ENCODE measurements around the gene EXT2.

Gene EXT2

DNA sequence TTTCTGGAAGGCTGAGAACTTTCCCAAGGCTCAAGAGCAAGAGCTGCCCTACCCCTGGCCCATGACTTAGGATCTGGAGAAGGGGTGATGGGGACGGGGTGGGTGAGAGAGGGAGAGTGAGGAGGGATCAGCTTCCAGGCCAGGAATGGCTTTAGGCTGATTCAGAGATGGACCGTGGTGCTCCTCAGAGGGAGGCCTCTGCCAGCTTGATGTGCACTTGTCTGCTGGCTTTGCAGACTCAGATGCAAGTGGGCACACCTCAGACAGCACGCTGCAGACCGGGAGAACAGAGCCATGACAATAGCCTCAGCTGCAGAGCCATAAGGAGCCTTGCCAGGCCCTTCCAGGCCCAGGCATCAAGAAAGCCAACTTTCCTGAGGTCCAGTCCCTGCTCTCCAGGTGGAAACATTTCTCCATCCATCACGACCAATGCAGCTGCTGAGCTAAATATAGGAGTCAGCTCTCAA lies 173.2 kb downstream of the EXT2 start:
- Histone ChIP-seq H2BK15ac (ENCODE audit: low read depth, poor library complexity, severe bottlenecking) (no peak overlapping the region), H3K4ac (ENCODE audit: low read depth in 1 of 2, low read length in 2 of 2) (no peak overlapping the region), H3K14ac (ENCODE audit: low read length in 2 of 2) (no peak overlapping the region), H2AFZ (ENCODE audit: low read depth, low read length) (no peak overlapping the region), H3K4me3 (ENCODE audit: insufficient read depth in 1 of 2, low read depth in 1 of 2, low read length in 2 of 2) (no peak overlapping the region), H3K9me3 (ENCODE audit: control insufficient read depth, low read length) (no peaks in the 10 kb centered on the region), H3K18ac (ENCODE audit: low read depth in 1 of 2, low read length in 2 of 2) (no peak overlapping the region), H3K9ac (ENCODE audit: low read length) (no peak overlapping the region), H4K8ac (ENCODE audit: low read length) (no peak overlapping the region), H2BK5ac (ENCODE audit: low read depth, low read length, poor library complexity, severe bottlenecking) (no peak overlapping the region), H2BK120ac (ENCODE audit: low read depth, low read length) (no peak overlapping the region), H3K4me2 (ENCODE audit: low read length, poor library complexity, severe bottlenecking) (no peak overlapping the region), H3K27me3 (ENCODE audit: control insufficient read depth in 1 of 2, insufficient read depth in 1 of 2, low read length in 2 of 2) (peaks cover 0 to 15% of the 10 kb centered on the region in 2 experiments), H3K4me1 (ENCODE audit: control insufficient read depth, insufficient read depth, low read depth, low read length) (peaks cover 7% of the 10 kb centered on the region), H2BK12ac (ENCODE audit: low read length in 2 of 2) (no peak overlapping the region), H3K36me3 (ENCODE audit: control insufficient read depth in 1 of 2, insufficient read depth in 2 of 2, low read depth in 1 of 2, low read length in 2 of 2) (no peaks in the 10 kb centered on the region), H3K79me1 (replicated peaks; ENCODE audit: low read length, poor library complexity, severe bottlenecking) (no peaks in the 10 kb centered on the region), H3K27ac (ENCODE audit: low read length, poor library complexity, severe bottlenecking) (no peak overlapping the region), H4K91ac (ENCODE audit: low read length) (no peak overlapping the region), H2AK5ac (ENCODE audit: low read length, severe bottlenecking) (no peak overlapping the region), H3K23ac (ENCODE audit: low read length in 2 of 2) (no peak overlapping the region)
- DNase-seq: no peak
- 83% methylated on average over 5 of the region's 5 CpGs for WGBS

DNA sequence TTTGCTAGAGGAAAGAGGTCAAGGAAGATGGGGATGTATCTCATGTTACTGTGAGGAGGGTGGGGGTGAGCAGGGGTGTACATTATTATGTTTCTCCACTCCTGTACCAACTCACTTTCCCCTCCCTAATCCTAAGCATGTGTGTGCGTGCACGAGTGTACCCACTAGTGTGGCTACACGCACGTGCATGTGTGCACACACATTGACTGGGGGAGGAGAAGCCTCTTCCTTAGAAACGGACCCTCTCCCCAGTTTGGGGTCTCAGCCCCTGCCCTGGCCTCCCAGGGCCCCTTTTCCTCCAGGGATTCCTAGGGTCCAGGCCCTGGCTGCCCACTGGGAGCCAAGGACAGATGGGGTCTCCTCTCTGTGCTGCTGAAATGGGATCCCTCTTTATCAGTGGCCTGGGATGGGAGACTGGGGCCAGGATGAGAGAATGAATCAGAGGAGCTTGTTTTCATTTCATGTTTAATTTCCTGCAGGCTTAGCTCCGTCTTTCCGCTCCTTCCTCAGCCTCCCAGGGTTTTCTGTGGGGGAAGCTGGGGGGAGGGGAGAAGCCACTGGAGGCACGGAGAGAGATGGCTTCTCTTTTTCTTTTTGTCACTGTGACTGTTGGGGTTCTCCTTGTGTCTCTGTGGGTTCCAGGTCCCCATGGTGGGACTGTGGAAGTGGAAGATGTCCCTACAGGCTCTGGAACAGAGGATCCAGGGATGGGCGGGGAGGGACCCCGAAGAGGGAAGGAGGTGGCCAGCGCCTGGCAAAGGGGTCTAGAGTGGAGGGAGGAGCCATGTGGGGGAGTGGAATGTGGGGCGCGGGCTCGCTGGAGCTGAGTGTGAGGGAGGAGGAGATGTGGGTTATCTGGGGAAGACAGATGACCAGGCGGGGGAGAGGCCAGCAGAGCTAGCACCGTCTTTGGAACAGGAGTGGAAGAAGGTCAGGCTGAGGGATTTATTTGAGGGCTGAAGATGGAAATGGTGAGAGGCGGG lies 174.2 kb downstream of the EXT2 start:
- H2BK5ac ChIP-seq (ENCODE audit: low read depth, low read length, poor library complexity, severe bottlenecking): no peak overlapping the region
- peak overlapping the region in 1 of 2 experiments; percentile 32 for H3K4me3 ChIP-seq (ENCODE audit: insufficient read depth in 1 of 2, low read depth in 1 of 2, low read length in 2 of 2)
- no peak overlapping the region for H3K9ac ChIP-seq (ENCODE audit: low read length)
- H2AFZ ChIP-seq (ENCODE audit: low read depth, low read length): no peak overlapping the region
- H3K14ac ChIP-seq (ENCODE audit: low read length in 2 of 2): no peak overlapping the region
- peaks cover 7% of the 10 kb centered on the region for H3K4me1 ChIP-seq (ENCODE audit: control insufficient read depth, insufficient read depth, low read depth, low read length)
- H2BK120ac ChIP-seq (ENCODE audit: low read depth, low read length): no peak overlapping the region
- H3K79me1 ChIP-seq (replicated peaks; ENCODE audit: low read length, poor library complexity, severe bottlenecking): no peaks in the 10 kb centered on the region
- no peak overlapping the region for H4K8ac ChIP-seq (ENCODE audit: low read length)
- peaks cover 0 to 15% of the 10 kb centered on the region in 2 experiments for H3K27me3 ChIP-seq (ENCODE audit: control insufficient read depth in 1 of 2, insufficient read depth in 1 of 2, low read length in 2 of 2)
- no peak for DNase-seq
- H3K9me3 ChIP-seq (ENCODE audit: control insufficient read depth, low read length): no peaks in the 10 kb centered on the region
- H3K18ac ChIP-seq (ENCODE audit: low read depth in 1 of 2, low read length in 2 of 2): no peak overlapping the region
- H4K91ac ChIP-seq (ENCODE audit: low read length): no peak overlapping the region
- H2BK12ac ChIP-seq (ENCODE audit: low read length in 2 of 2): no peak overlapping the region
- H3K36me3 ChIP-seq (ENCODE audit: control insufficient read depth in 1 of 2, insufficient read depth in 2 of 2, low read depth in 1 of 2, low read length in 2 of 2): no peaks in the 10 kb centered on the region
- no peak overlapping the region for H3K4me2 ChIP-seq (ENCODE audit: low read length, poor library complexity, severe bottlenecking)
- H3K27ac ChIP-seq (ENCODE audit: low read length, poor library complexity, severe bottlenecking): no peak overlapping the region
- H2BK15ac ChIP-seq (ENCODE audit: low read depth, poor library complexity, severe bottlenecking): no peak overlapping the region
- no peak overlapping the region for H3K4ac ChIP-seq (ENCODE audit: low read depth in 1 of 2, low read length in 2 of 2)
- no peak overlapping the region for H3K23ac ChIP-seq (ENCODE audit: low read length in 2 of 2)
- no peak overlapping the region for H2AK5ac ChIP-seq (ENCODE audit: low read length, severe bottlenecking)
- WGBS: 86% methylated on average over 15 of the region's 17 CpGs

DNA sequence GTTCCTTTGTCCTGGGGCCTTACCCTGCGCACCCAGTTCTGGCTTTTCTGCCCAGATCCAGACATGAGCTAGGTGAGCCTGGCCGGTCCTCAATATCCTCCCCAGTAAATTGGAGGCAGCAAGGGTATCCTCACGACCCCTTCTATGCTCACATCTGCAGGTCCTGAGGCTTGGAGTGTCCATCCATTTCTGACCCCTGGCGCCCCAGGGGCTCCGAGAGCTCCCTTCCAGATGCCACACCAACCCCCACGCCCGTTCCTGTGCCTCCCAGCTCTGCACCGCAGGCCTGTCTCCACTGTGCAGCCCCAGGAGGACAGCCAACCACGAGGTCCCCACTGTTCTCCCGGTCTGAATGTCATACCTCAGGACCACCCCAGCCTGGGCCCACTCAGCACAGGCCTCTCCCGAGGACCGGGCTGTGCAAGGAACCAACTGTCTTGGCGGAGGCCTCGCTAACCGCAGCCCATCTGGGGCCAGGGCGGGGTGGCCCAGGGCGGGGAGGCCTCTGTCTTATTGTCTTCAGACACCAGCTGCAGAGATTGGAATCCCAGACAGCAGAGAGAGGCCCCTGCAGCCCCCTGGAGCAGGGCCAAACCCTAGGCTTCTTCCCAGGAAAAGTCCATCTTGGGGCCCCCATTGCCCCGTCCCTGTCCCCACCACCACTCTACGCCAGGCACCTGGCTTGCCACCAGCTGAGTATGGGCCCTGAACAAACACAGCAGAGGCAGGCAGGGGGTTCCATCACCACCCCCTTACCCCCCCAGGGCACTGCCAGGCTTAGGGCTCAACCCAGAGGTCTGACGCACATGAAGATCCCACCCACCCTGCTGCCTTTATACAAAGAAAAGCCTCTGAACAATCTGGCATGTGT lies 175.2 kb downstream of the EXT2 start:
- H4K8ac ChIP-seq (ENCODE audit: low read length): no peak overlapping the region
- WGBS: 88% methylated on average over 20 of the region's 20 CpGs
- H2AK5ac ChIP-seq (ENCODE audit: low read length, severe bottlenecking): no peak overlapping the region
- H3K36me3 ChIP-seq (ENCODE audit: control insufficient read depth in 1 of 2, insufficient read depth in 2 of 2, low read depth in 1 of 2, low read length in 2 of 2): no peaks in the 10 kb centered on the region
- no peak overlapping the region for H4K91ac ChIP-seq (ENCODE audit: low read length)
- peaks cover 0 to 16% of the 10 kb centered on the region in 2 experiments for H3K27me3 ChIP-seq (ENCODE audit: control insufficient read depth in 1 of 2, insufficient read depth in 1 of 2, low read length in 2 of 2)
- no peak overlapping the region for H3K4ac ChIP-seq (ENCODE audit: low read depth in 1 of 2, low read length in 2 of 2)
- H3K27ac ChIP-seq (ENCODE audit: low read length, poor library complexity, severe bottlenecking): no peak overlapping the region
- no peak for DNase-seq
- H3K79me1 ChIP-seq (replicated peaks; ENCODE audit: low read length, poor library complexity, severe bottlenecking): no peaks in the 10 kb centered on the region
- no peak overlapping the region for H2BK120ac ChIP-seq (ENCODE audit: low read depth, low read length)
- no peak overlapping the region for H3K23ac ChIP-seq (ENCODE audit: low read length in 2 of 2)
- H3K18ac ChIP-seq (ENCODE audit: low read depth in 1 of 2, low read length in 2 of 2): no peak overlapping the region
- H2AFZ ChIP-seq (ENCODE audit: low read depth, low read length): no peak overlapping the region
- no peak overlapping the region for H3K4me3 ChIP-seq (ENCODE audit: insufficient read depth in 1 of 2, low read depth in 1 of 2, low read length in 2 of 2)
- H3K4me1 ChIP-seq (ENCODE audit: control insufficient read depth, insufficient read depth, low read depth, low read length): peaks cover 7% of the 10 kb centered on the region
- H3K14ac ChIP-seq (ENCODE audit: low read length in 2 of 2): no peak overlapping the region
- no peaks in the 10 kb centered on the region for H3K9me3 ChIP-seq (ENCODE audit: control insufficient read depth, low read length)
- H2BK5ac ChIP-seq (ENCODE audit: low read depth, low read length, poor library complexity, severe bottlenecking): no peak overlapping the region
- no peak overlapping the region for H2BK15ac ChIP-seq (ENCODE audit: low read depth, poor library complexity, severe bottlenecking)
- H3K9ac ChIP-seq (ENCODE audit: low read length): no peak overlapping the region
- no peak overlapping the region for H3K4me2 ChIP-seq (ENCODE audit: low read length, poor library complexity, severe bottlenecking)
- H2BK12ac ChIP-seq (ENCODE audit: low read length in 2 of 2): no peak overlapping the region

DNA sequence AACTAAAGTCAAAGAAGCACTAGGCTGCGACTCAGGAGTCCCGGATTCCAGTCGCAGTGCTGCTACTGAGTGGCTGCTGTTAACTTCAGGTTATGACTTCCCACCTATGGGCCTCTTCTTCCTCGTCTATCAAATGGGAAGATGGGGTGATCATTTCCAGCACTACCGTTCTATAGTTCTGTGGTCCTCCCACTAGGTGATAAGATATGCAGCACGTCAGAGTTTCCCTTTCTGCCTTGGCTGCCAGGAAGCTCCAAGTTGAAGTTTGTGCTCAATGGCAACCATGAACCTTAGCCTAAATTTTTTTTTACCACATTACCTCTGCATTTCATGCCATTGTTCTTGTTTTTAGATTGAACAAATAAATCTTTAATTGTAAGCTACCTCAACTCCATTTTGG lies 175.8 kb downstream of the EXT2 start:
- Histone ChIP-seq H3K27ac (ENCODE audit: low read length, poor library complexity, severe bottlenecking) (no peak overlapping the region), H4K91ac (ENCODE audit: low read length) (no peak overlapping the region), H3K14ac (ENCODE audit: low read length in 2 of 2) (no peak overlapping the region), H2BK15ac (ENCODE audit: low read depth, poor library complexity, severe bottlenecking) (no peak overlapping the region), H2BK120ac (ENCODE audit: low read depth, low read length) (no peak overlapping the region), H3K4me3 (ENCODE audit: insufficient read depth in 1 of 2, low read depth in 1 of 2, low read length in 2 of 2) (no peak overlapping the region), H3K4me1 (ENCODE audit: control insufficient read depth, insufficient read depth, low read depth, low read length) (peaks cover 7% of the 10 kb centered on the region), H3K23ac (ENCODE audit: low read length in 2 of 2) (no peak overlapping the region), H3K4ac (ENCODE audit: low read depth in 1 of 2, low read length in 2 of 2) (no peak overlapping the region), H4K8ac (ENCODE audit: low read length) (no peak overlapping the region), H2BK12ac (ENCODE audit: low read length in 2 of 2) (no peak overlapping the region), H3K27me3 (ENCODE audit: control insufficient read depth in 1 of 2, insufficient read depth in 1 of 2, low read length in 2 of 2) (peaks cover 0 to 9% of the 10 kb centered on the region in 2 experiments), H3K79me1 (replicated peaks; ENCODE audit: low read length, poor library complexity, severe bottlenecking) (no peaks in the 10 kb centered on the region), H2BK5ac (ENCODE audit: low read depth, low read length, poor library complexity, severe bottlenecking) (no peak overlapping the region), H3K4me2 (ENCODE audit: low read length, poor library complexity, severe bottlenecking) (no peak overlapping the region), H3K9me3 (ENCODE audit: control insufficient read depth, low read length) (no peaks in the 10 kb centered on the region), H3K36me3 (ENCODE audit: control insufficient read depth in 1 of 2, insufficient read depth in 2 of 2, low read depth in 1 of 2, low read length in 2 of 2) (no peaks in the 10 kb centered on the region), H3K9ac (ENCODE audit: low read length) (no peak overlapping the region), H2AK5ac (ENCODE audit: low read length, severe bottlenecking) (no peak overlapping the region), H3K18ac (ENCODE audit: low read depth in 1 of 2, low read length in 2 of 2) (no peak overlapping the region), H2AFZ (ENCODE audit: low read depth, low read length) (no peak overlapping the region)
- WGBS: 92% methylated on average over 6 of the region's 6 CpGs
- no peak for DNase-seq
